ENCODE data around the gene ITGA7.

The ITGA7 gene

DNA sequence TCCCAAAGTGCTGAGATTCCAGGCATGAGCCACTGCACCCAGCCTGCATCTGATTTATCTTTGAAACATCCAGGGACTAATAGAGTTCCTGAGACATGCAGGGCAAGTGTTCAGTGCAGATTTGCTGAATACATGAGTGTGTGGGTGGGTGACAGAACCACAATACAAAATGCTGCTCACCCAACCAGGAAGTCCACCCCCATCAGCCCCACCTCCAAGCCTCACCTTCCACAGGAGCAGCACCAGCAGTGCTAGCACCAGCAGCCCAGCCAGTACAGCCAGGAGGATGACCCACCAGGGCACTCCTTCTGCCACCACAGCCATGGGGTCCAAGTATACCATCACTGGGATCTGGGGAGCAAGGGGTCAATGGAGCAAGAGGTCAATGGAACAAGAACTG lies 20.0 kb downstream of the ITGA7 start:
- TF ChIP-seq CEBPB (IDR thresholded peaks at IDR 0.05), result no peak
- TF ChIP-seq CREB1 (IDR thresholded peaks at IDR 0.05; ENCODE audit: low read depth), result no peak
- peak; percentile 40; the same call in 1 of the 2 replicates for TF ChIP-seq EGR1 (IDR thresholded peaks at IDR 0.05)
- TF ChIP-seq RAD21 (IDR thresholded peaks at IDR 0.05; ENCODE audit: low read depth), result no peak

DNA sequence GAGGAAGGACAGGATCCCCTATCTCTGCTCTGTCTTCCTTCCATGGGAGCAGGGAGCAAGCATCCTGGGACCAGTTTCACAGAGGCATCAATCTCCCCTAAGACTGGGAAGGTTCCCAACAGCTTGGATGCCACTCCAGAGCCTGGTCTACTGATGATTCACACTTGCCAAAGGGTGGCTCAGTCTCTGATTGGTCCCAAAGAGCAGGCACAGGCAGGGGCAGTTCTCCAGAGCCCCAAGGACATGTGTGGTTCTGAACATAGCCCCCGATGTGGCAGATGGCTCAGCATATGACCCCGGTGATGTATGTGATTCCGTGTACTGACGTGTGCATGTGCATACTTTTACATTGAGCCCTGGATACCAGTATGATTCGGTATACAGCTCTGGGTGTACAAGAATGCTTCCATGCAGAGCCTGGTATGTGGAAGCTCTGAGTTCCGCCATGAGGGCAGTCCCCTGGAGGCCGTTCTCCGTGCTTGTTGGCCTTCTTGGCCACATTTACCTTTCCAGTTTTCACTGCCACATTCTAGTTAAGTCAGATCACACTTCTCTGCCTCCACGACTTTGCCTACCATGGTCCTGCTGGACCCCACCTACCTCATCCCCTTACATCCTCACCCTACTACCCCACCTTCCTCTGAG lies 21.2 kb downstream of the ITGA7 start:
- no peak for TF ChIP-seq YY1 (IDR thresholded peaks at IDR 0.05; ENCODE audit: low read depth)
- no peak for TF ChIP-seq RAD21 (IDR thresholded peaks at IDR 0.05; ENCODE audit: low read depth)
- TF ChIP-seq, protein P1, sequence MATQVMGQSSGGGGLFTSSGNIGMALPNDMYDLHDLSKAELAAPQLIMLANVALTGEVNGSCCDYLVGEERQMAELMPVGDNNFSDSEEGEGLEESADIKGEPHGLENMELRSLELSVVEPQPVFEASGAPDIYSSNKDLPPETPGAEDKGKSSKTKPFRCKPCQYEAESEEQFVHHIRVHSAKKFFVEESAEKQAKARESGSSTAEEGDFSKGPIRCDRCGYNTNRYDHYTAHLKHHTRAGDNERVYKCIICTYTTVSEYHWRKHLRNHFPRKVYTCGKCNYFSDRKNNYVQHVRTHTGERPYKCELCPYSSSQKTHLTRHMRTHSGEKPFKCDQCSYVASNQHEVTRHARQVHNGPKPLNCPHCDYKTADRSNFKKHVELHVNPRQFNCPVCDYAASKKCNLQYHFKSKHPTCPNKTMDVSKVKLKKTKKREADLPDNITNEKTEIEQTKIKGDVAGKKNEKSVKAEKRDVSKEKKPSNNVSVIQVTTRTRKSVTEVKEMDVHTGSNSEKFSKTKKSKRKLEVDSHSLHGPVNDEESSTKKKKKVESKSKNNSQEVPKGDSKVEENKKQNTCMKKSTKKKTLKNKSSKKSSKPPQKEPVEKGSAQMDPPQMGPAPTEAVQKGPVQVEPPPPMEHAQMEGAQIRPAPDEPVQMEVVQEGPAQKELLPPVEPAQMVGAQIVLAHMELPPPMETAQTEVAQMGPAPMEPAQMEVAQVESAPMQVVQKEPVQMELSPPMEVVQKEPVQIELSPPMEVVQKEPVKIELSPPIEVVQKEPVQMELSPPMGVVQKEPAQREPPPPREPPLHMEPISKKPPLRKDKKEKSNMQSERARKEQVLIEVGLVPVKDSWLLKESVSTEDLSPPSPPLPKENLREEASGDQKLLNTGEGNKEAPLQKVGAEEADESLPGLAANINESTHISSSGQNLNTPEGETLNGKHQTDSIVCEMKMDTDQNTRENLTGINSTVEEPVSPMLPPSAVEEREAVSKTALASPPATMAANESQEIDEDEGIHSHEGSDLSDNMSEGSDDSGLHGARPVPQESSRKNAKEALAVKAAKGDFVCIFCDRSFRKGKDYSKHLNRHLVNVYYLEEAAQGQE (IDR thresholded peaks at IDR 0.05; ENCODE audit: low read depth), result no peak
- TF ChIP-seq TEAD4 (IDR thresholded peaks at IDR 0.05), result no peak
- TF ChIP-seq FOXM1 (IDR thresholded peaks at IDR 0.05; ENCODE audit: borderline replicate concordance, low read depth), result no peak
- TF ChIP-seq TCF12 (IDR thresholded peaks at IDR 0.05; ENCODE audit: low read depth), result no peak
- no peak for TF ChIP-seq CREB1 (IDR thresholded peaks at IDR 0.05; ENCODE audit: low read depth)
- TF ChIP-seq TAF1 (IDR thresholded peaks at IDR 0.05; ENCODE audit: low read depth), result no peak
- no peak for TF ChIP-seq NFIC (IDR thresholded peaks at IDR 0.05)

DNA sequence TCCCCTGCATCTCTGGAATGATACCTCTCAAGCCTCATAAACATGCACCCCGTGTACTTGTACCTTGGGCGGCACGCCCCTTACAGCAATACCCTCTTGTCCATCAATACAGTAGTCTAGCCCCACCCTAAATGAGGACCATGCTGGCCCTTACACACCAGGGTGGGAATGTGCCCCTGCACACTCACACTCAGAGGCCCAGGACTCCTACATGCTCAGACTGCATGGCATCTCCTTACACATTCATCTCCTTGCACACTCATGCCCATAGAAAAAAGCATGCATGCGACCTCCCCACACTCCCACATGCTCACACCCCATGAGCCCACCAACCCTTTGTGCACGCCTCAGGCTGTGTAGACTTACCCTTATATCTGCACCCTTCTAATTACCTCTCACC lies 22.0 kb downstream of the ITGA7 start:
- TF ChIP-seq EP300 (IDR thresholded peaks at IDR 0.05; ENCODE audit: borderline replicate concordance) (no peak), CREB1 (IDR thresholded peaks at IDR 0.05; ENCODE audit: low read depth) (no peak), ZBTB7A (IDR thresholded peaks at IDR 0.05; ENCODE audit: low read depth) (no peak), YY1 (IDR thresholded peaks at IDR 0.05; ENCODE audit: low read depth) (no peak), TCF12 (IDR thresholded peaks at IDR 0.05; ENCODE audit: low read depth) (no peak), NFIC (IDR thresholded peaks at IDR 0.05) (no peak), FOXM1 (IDR thresholded peaks at IDR 0.05; ENCODE audit: borderline replicate concordance, low read depth) (no peak), EGR1 (IDR thresholded peaks at IDR 0.05) (no peak), RAD21 (IDR thresholded peaks at IDR 0.05; ENCODE audit: low read depth) (no peak), TEAD4 (IDR thresholded peaks at IDR 0.05) (no peak)
- TF ChIP-seq, protein P2, sequence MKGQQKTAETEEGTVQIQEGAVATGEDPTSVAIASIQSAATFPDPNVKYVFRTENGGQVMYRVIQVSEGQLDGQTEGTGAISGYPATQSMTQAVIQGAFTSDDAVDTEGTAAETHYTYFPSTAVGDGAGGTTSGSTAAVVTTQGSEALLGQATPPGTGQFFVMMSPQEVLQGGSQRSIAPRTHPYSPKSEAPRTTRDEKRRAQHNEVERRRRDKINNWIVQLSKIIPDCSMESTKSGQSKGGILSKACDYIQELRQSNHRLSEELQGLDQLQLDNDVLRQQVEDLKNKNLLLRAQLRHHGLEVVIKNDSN (IDR thresholded peaks at IDR 0.05), result no peak
- TF ChIP-seq, protein P1 (IDR thresholded peaks at IDR 0.05; ENCODE audit: low read depth), result no peak
- TF ChIP-seq, protein P3, sequence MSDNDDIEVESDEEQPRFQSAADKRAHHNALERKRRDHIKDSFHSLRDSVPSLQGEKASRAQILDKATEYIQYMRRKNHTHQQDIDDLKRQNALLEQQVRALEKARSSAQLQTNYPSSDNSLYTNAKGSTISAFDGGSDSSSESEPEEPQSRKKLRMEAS (IDR thresholded peaks at IDR 0.05), result no peak

GRCh38 chr12:55684761-55685370 lies 22.8 kb downstream of the ITGA7 start:
- TF ChIP-seq EGR1 (IDR thresholded peaks at IDR 0.05), result no peak

DNA sequence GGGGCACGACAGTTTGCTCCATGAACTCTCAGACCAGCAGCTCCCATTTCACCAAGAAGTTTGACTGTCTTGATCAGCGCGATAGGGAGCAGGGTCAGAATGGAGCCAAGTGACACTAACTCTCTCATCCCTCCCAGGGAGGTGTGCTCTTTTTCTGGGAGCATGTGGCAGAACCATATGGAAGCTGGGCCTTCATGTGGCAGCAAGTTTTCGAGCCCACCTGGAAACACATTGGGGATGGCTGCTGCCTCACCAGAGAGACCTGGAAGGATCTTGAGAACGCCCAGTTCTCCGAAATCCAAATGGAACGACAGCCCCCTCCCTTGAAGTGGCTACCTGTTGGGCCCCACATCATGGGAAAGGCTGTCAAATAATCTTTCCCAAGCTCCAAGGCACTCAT lies 24.0 kb downstream of the ITGA7 start:
- TF ChIP-seq TAF1 (IDR thresholded peaks at IDR 0.05; ENCODE audit: low read depth) (no peak), NFIC (IDR thresholded peaks at IDR 0.05) (no peak), TEAD4 (IDR thresholded peaks at IDR 0.05) (no peak), ZBTB7A (IDR thresholded peaks at IDR 0.05; ENCODE audit: low read depth) (no peak), CEBPB (IDR thresholded peaks at IDR 0.05) (no peak), CREB1 (IDR thresholded peaks at IDR 0.05; ENCODE audit: low read depth) (no peak), RAD21 (IDR thresholded peaks at IDR 0.05; ENCODE audit: low read depth) (no peak), TCF12 (IDR thresholded peaks at IDR 0.05; ENCODE audit: low read depth) (no peak), YY1 (IDR thresholded peaks at IDR 0.05; ENCODE audit: low read depth) (no peak)
- TF ChIP-seq, protein P1 (IDR thresholded peaks at IDR 0.05; ENCODE audit: low read depth), result no peak
- TF ChIP-seq, protein P2 (IDR thresholded peaks at IDR 0.05), result no peak

All from Ishikawa (cell line).